SHP77 treated with DMSO at 0.1 percent for 48 hours (cell line): Measurements from ENCODE around the gene CDK10.
"Not testable (repeated sequence)": the region's sequence is repeated elsewhere in the genome, so short reads cannot be mapped to it uniquely, and the experiment has no call there.

Experiments
- DNase-seq: peaks from one replicate; lab custom pipeline; 2025; lab: John Stamatoyannopoulos, UW

CDK10 gene

GRCh38 chr16:89668790-89669158, 17.7 kb upstream of the CDK10 start:
- no peak for DNase-seq

- DNase-seq = no peak
Measured at GRCh38 chr16:89669755-89670154, 16.7 kb upstream of the CDK10 start.

GRCh38 chr16:89670496-89671431, 15.7 kb upstream of the CDK10 start:
- DNase-seq = no peak

- DNase-seq = not testable (repeated sequence)
Measured at GRCh38 chr16:89671565-89671964, 14.9 kb upstream of the CDK10 start.

GRCh38 chr16:89672177-89672941, 14.1 kb upstream of the CDK10 start:
- DNase-seq = no peak

- no peak for DNase-seq
Measured at GRCh38 chr16:89678258-89678657, 8.2 kb upstream of the CDK10 start.

GRCh38 chr16:89685916-89686315, 573 bp upstream of the CDK10 start:
- no peak for DNase-seq

- peak; percentile 39 for DNase-seq
Measured at GRCh38 chr16:89687092-89687940, 827 bp downstream of the CDK10 start.

GRCh38 chr16:89688395-89688794, 1.9 kb downstream of the CDK10 start:
- DNase-seq = no peak

GRCh38 chr16:89689142-89689541, 2.7 kb downstream of the CDK10 start:
- DNase-seq = no peak

- DNase-seq = not testable (repeated sequence)
Measured at GRCh38 chr16:89689621-89690020, 3.1 kb downstream of the CDK10 start.

GRCh38 chr16:89690392-89690901, 4.0 kb downstream of the CDK10 start:
- no peak for DNase-seq

GRCh38 chr16:89691231-89691985, 4.9 kb downstream of the CDK10 start:
- no peak for DNase-seq

GRCh38 chr16:89691986-89692569, 5.6 kb downstream of the CDK10 start:
- no peak for DNase-seq

- no peak for DNase-seq
Measured at GRCh38 chr16:89693289-89693731, 6.8 kb downstream of the CDK10 start.

- DNase-seq = no peak
Measured at GRCh38 chr16:89693931-89694783, 7.7 kb downstream of the CDK10 start.

GRCh38 chr16:89694784-89695085, 8.2 kb downstream of the CDK10 start:
- DNase-seq = not testable (repeated sequence)

- no peak for DNase-seq
Measured at GRCh38 chr16:89695086-89695874, 8.8 kb downstream of the CDK10 start.
